ENCODE results near the gene SNAPC2. TPM values are rescaled to one million over a fixed set of nuclear protein-coding genes. Genes with fewer than 3 reads are reported as not detected.

SNAPC2 gene
- total and polyA plus RNA-seq, 2 of the 13 experiments (the other 11 are each of a cell fraction or from before 2014, with no cell fraction given): 10.2 to 12.7 TPM

- TF ChIP-seq PRDM15 (CRISPR knock-in tag; IDR thresholded peaks at IDR 0.05): peak; percentile 42; the same call in 1 of the 2 replicates
- TF ChIP-seq ATM (IDR thresholded peaks at IDR 0.05; ENCODE audit: borderline replicate concordance): no peak
Observed at GRCh38 chr19:7921302-7921966, 1.3 kb downstream of the SNAPC2 start (continued).

GRCh38 chr19:7921967-7922835 lies 2.1 kb downstream of the SNAPC2 start:
- DNase-seq (ENCODE audit: low spot score) (no peak), FAIRE-seq (no peak), ATAC-seq (no peak)
- Histone ChIP-seq H3K4me2 (ENCODE audit: low read depth, low read length) (no peak overlapping the region), H2AFZ (ENCODE audit: low read length) (no peak overlapping the region), H3K27ac (ENCODE audit: extremely low read length, insufficient read depth, low read length) (no peak overlapping the region), H3K79me2 (ENCODE audit: insufficient read depth, low read length) (no peaks in the 10 kb centered on the region), H3K9me3 (ENCODE audit: low read length) (no peaks in the 10 kb centered on the region), H3K9ac (ENCODE audit: insufficient read depth, low read depth, low read length) (no peak overlapping the region), H4K20me1 (ENCODE audit: insufficient read depth, low read length) (peaks cover 5% of the 10 kb centered on the region; the same call in 1 of the 2 replicates), H3K4me1 (ENCODE audit: insufficient read depth, low read length) (peaks cover 25% of the 10 kb centered on the region), H3K36me3 (replicated peaks in 1 of 2; ENCODE audit: control insufficient read depth in 1 of 2, insufficient read depth in 2 of 2, low read length in 2 of 2) (peaks cover 5 to 10% of the 10 kb centered on the region in 2 experiments; a peak in 2 of 5 replicates), H3K4me3 (replicated peaks in 1 of 3; ENCODE audit: insufficient read depth in 1 of 3, low read depth in 2 of 3, low read length in 3 of 3) (no peak overlapping the region), H3K27me3 (ENCODE audit: control insufficient read depth in 1 of 2, insufficient read depth in 2 of 2, low read length in 2 of 2) (no peaks in the 10 kb centered on the region; a peak in 1 of 5 replicates)
- BruUV-seq (replicated peaks): TSS peak; percentile 42
- CTCF ChIA-PET (ENCODE audit: low intra/inter-chr PET ratio, low total read pairs): no interaction called here
- 94% methylated on average over 13 of the region's 31 CpGs for whole genome bisulfite sequencing (ENCODE audit: low lambda C conversion rate)
- no peak for TF ChIP-seq ZBTB39 (CRISPR knock-in tag; IDR thresholded peaks at IDR 0.05)
- TF ChIP-seq RCOR2 (CRISPR knock-in tag; IDR thresholded peaks at IDR 0.05): no peak
- intact Hi-C loops (cut with micrococcal nuclease; ENCODE audit: unreplicated experiment) (no loop called here), in situ Hi-C loops (cut with HindIII; ENCODE audit: extremely low pct_ligation_motif_present, low pct_unique_long_range_greater_than_20kb) (loop anchor here (5.0 kb wide), 1 partner anchor 70 kb away; no protein-coding TSS in a partner anchor)
- POLR2A ChIA-PET: interaction anchor here (1.4 to 5.4 kb wide), 3 partner anchors 21 to 53 kb away, joined by 7 to 85 read pairs (median 67); partner anchors contain the start of gene TIMM44
